ENCODE measurements around the gene SWAP70. TPM values are rescaled to one million over a fixed set of nuclear protein-coding genes. Genes with fewer than 3 reads are reported as not detected.

Gene SWAP70
- polyA plus RNA-seq, 3 donors: 10.9 to 26.4 (median 13.8) TPM

GRCh38 chr11:9625728-9626127 lies 38.1 kb upstream of the SWAP70 start:
- H4K20me1 ChIP-seq (ENCODE audit: insufficient read depth, low read length): no peaks in the 10 kb centered on the region
- 45% methylated on average over 2 of the region's 3 CpGs for WGBS (ENCODE audit: insufficient coverage)
- intact Hi-C loops (cut with micrococcal nuclease): no loop called here
- no peak overlapping the region for H3K4me3 ChIP-seq (replicated peaks in 1 of 3; ENCODE audit: low read depth in 2 of 3, low read length in 3 of 3)
- Mint-ChIP-seq H3K27ac (peak overlapping the region in 2 of 7 donors; percentile 23 to 66), H3K36me3 (no peaks in the 10 kb centered on the region), H3K4me3 (no peak overlapping the region), H3K9me3 (peaks cover 0 to 4% (median 0%) of the 10 kb centered on the region in 7 donors), H3K4me1 (peaks cover 14% of the 10 kb centered on the region), H3K27me3 (ENCODE audit: low read depth in 3 of 3) (peaks cover 0 to 4% (median 0%) of the 10 kb centered on the region in 3 donors)
- H3K4me2 ChIP-seq (replicated peaks; ENCODE audit: extremely low read depth, low read length, poor library complexity, severe bottlenecking): no peak overlapping the region
- H3K4me1 ChIP-seq (ENCODE audit: control insufficient read depth in 1 of 2, insufficient read depth in 2 of 2, low read length in 2 of 2): peaks cover 11 to 15% of the 10 kb centered on the region in 2 donors
- no peak for TF ChIP-seq CTCF (IDR thresholded peaks at IDR 0.05)
- H3K27ac ChIP-seq (ENCODE audit: low read depth in 1 of 2, low read length in 2 of 2): no peak overlapping the region
- H2AFZ ChIP-seq (ENCODE audit: insufficient read depth, low read depth, low read length, poor library complexity, severe bottlenecking): no peak overlapping the region
- no peaks in the 10 kb centered on the region for H3K36me3 ChIP-seq (replicated peaks in 1 of 2; ENCODE audit: control insufficient read depth in 1 of 2, insufficient read depth in 2 of 2, low read length in 2 of 2)
- no peaks in the 10 kb centered on the region for H3K27me3 ChIP-seq (ENCODE audit: control insufficient read depth in 2 of 2, insufficient read depth in 2 of 2, low read length in 2 of 2)
- H3K9me3 ChIP-seq (replicated peaks in 1 of 2; ENCODE audit: control insufficient read depth in 1 of 2, insufficient read depth in 1 of 2, low read length in 2 of 2): no peaks in the 10 kb centered on the region
- no peak overlapping the region for H3K9ac ChIP-seq (ENCODE audit: insufficient read depth, low read length, poor library complexity, severe bottlenecking)
- peak in 1 of 3 donors; percentile 35 for DNase-seq
- H3K79me2 ChIP-seq (ENCODE audit: insufficient read depth, low read length): no peaks in the 10 kb centered on the region

GRCh38 chr11:9626496-9627394 lies 37.1 kb upstream of the SWAP70 start:
- WGBS (ENCODE audit: insufficient coverage): 96% methylated on average over 7 of the region's 12 CpGs
- Histone ChIP-seq H2AFZ (ENCODE audit: insufficient read depth, low read depth, low read length, poor library complexity, severe bottlenecking) (no peak overlapping the region), H3K4me2 (replicated peaks; ENCODE audit: extremely low read depth, low read length, poor library complexity, severe bottlenecking) (no peak overlapping the region), H4K20me1 (ENCODE audit: insufficient read depth, low read length) (no peaks in the 10 kb centered on the region), H3K79me2 (ENCODE audit: insufficient read depth, low read length) (no peaks in the 10 kb centered on the region), H3K4me3 (replicated peaks in 1 of 3; ENCODE audit: low read depth in 2 of 3, low read length in 3 of 3) (no peak overlapping the region), H3K9ac (ENCODE audit: insufficient read depth, low read length, poor library complexity, severe bottlenecking) (no peak overlapping the region), H3K9me3 (replicated peaks in 1 of 2; ENCODE audit: control insufficient read depth in 1 of 2, insufficient read depth in 1 of 2, low read length in 2 of 2) (no peaks in the 10 kb centered on the region), H3K4me1 (ENCODE audit: control insufficient read depth in 1 of 2, insufficient read depth in 2 of 2, low read length in 2 of 2) (peaks cover 20 to 21% of the 10 kb centered on the region in 2 donors), H3K27ac (ENCODE audit: low read depth in 1 of 2, low read length in 2 of 2) (no peak overlapping the region), H3K27me3 (ENCODE audit: control insufficient read depth in 2 of 2, insufficient read depth in 2 of 2, low read length in 2 of 2) (no peaks in the 10 kb centered on the region), H3K36me3 (replicated peaks in 1 of 2; ENCODE audit: control insufficient read depth in 1 of 2, insufficient read depth in 2 of 2, low read length in 2 of 2) (no peaks in the 10 kb centered on the region)
- Mint-ChIP-seq H3K27me3 (ENCODE audit: low read depth in 3 of 3) (peaks cover 0 to 4% (median 0%) of the 10 kb centered on the region in 3 donors), H3K36me3 (no peaks in the 10 kb centered on the region), H3K4me3 (no peak overlapping the region), H3K9me3 (peaks cover 0 to 11% (median 5%) of the 10 kb centered on the region in 7 donors), H3K27ac (no peak overlapping the region), H3K4me1 (peaks cover 23% of the 10 kb centered on the region)
- no peak for TF ChIP-seq CTCF (IDR thresholded peaks at IDR 0.05)
- DNase-seq: no peak
- intact Hi-C loops (cut with micrococcal nuclease): no loop called here

Measured in CD14-positive monocyte (primary cell).